GM23338 (cell line): ENCODE measurements around the gene AP2A1. TPM values are rescaled to one million over a fixed set of nuclear protein-coding genes. Genes with fewer than 3 reads are reported as not detected.

Experiments
- ATAC-seq: fragments of 200-7000 bp; cut with Tn5 transposase; 3 replicates; pipeline ENCODE4 v1.9.1; 2020
- DNase-seq: peaks from one replicate; pipeline ENCODE4 v3.0.0-alpha.2; 2015; ENCODE audit warnings: low spot score
- H2AFZ ChIP-seq: fragments of 200-600 bp; sonication (generic); 2 replicates; pipeline ENCODE4 v1.8.0; 2016; ENCODE audit warnings: antibody characterized with exemption, mild to moderate bottlenecking, moderate library complexity
- H3F3A ChIP-seq: fragments of 200-600 bp; sonication (generic); replicated peaks from 2 replicates; pipeline ENCODE4 v1.8.0; 2017; ENCODE audit warnings: antibody characterized with exemption, mixed run types, low read depth
- H3K27ac ChIP-seq: fragments of 200-600 bp; sonication (generic); 2 replicates; pipeline ENCODE4 v1.6.1; 2016; ENCODE audit warnings: low read depth
- H3K27me3 ChIP-seq: fragments of 200-600 bp; sonication (generic); 2 replicates; pipeline ENCODE4 v1.8.0; 2016; ENCODE audit warnings: mild to moderate bottlenecking, mixed run types, moderate library complexity; ENCODE audit not compliant: insufficient read depth
- H3K36me3 ChIP-seq: fragments of 200-600 bp; sonication (generic); 2 replicates; pipeline ENCODE4 v1.8.0; 2016; ENCODE audit warnings: mild to moderate bottlenecking; ENCODE audit not compliant: insufficient read depth
- H3K4me1 ChIP-seq: fragments of 200-600 bp; sonication (generic); 2 replicates; pipeline ENCODE4 v1.8.0; 2016; ENCODE audit warnings: mild to moderate bottlenecking, moderate library complexity; ENCODE audit not compliant: insufficient read depth
- H3K4me2 ChIP-seq: fragments of 200-600 bp; sonication (generic); 2 replicates; pipeline ENCODE4 v1.7.1; 2017; ENCODE audit warnings: mixed run types
- H3K4me3 ChIP-seq: fragments of 200-600 bp; sonication (generic); 2 replicates; pipeline ENCODE4 v1.6.1; 2016; ENCODE audit warnings: mixed run types
- H3K79me2 ChIP-seq: fragments of 200-600 bp; sonication (generic); replicated peaks from 2 replicates; pipeline ENCODE4 v1.8.0; 2017; ENCODE audit warnings: mild to moderate bottlenecking; ENCODE audit not compliant: insufficient read depth
- H3K9me2 ChIP-seq: fragments of 200-600 bp; sonication (generic); 2 replicates; pipeline ENCODE4 v1.8.0; 2017; ENCODE audit not compliant: insufficient read depth
- H4K20me1 ChIP-seq: fragments of 200-600 bp; sonication (generic); replicated peaks from 2 replicates; pipeline ENCODE4 v1.8.0; 2017; ENCODE audit warnings: mild to moderate bottlenecking; ENCODE audit not compliant: insufficient read depth
- H3K27ac Mint-ChIP-seq: 2 replicates; pipeline ENCODE4 v1.8.0; 2020; ENCODE audit warnings: inconsistent platforms, mild to moderate bottlenecking, moderate library complexity, mixed read lengths
- H3K27me3 Mint-ChIP-seq: 3 replicates; pipeline ENCODE4 v1.8.0; 2022; ENCODE audit warnings: low read depth, mild to moderate bottlenecking, moderate library complexity, mixed read lengths, inconsistent platforms; ENCODE audit not compliant: insufficient read depth, poor library complexity
- H3K36me3 Mint-ChIP-seq: 3 replicates; pipeline ENCODE4 v1.8.0; 2021; ENCODE audit warnings: low read depth, mild to moderate bottlenecking, inconsistent platforms, moderate library complexity, mixed read lengths
- H3K4me1 Mint-ChIP-seq: 3 replicates; pipeline ENCODE4 v1.8.0; 2020; ENCODE audit warnings: mild to moderate bottlenecking, inconsistent platforms, mixed read lengths
- H3K4me3 Mint-ChIP-seq: 3 replicates; pipeline ENCODE4 v1.8.0; 2021; ENCODE audit warnings: moderate library complexity, mild to moderate bottlenecking, inconsistent platforms, mixed read lengths
- H3K9me3 Mint-ChIP-seq: 3 replicates; pipeline ENCODE4 v1.8.0; 2020; ENCODE audit warnings: moderate library complexity, mild to moderate bottlenecking, inconsistent platforms, mixed read lengths
- CREB1 ChIP-seq: fragments of 250-450 bp; sonication (Bioruptor Pico); IDR thresholded peaks from 2 replicates; pipeline ENCODE4 v1.5.0; 2020; ENCODE audit warnings: low read depth, mild to moderate bottlenecking, moderate library complexity
- CTCF ChIP-seq, 2 experiments: fragments of 200-600 bp in 1 of 2; sonication (generic) in 1 of 2; conservative IDR thresholded peaks; 2 replicates each; pipeline versions ENCODE4 v1.5.1 to v1.6.1; 2016 to 2017; ENCODE audit warnings: antibody characterized with exemption in 2 of 2, low read depth in 2 of 2, mild to moderate bottlenecking in 2 of 2, moderate library complexity in 1 of 2
- ETS1 ChIP-seq: IDR thresholded peaks from 2 replicates; pipeline ENCODE4 v1.6.1; 2016; ENCODE audit warnings: antibody characterized with exemption
- EZH2 ChIP-seq: fragments of 200-600 bp; sonication (generic); IDR thresholded peaks from one replicate; pipeline ENCODE4 v1.8.0; 2017; ENCODE audit warnings: antibody characterized with exemption, mild to moderate bottlenecking, low read depth; ENCODE audit not compliant: unreplicated experiment
- EZH2phosphoT487 ChIP-seq: fragments of 200-600 bp; sonication (generic); IDR thresholded peaks from one replicate; pipeline ENCODE4 v1.8.1; 2018; ENCODE audit warnings: antibody characterized with exemption; ENCODE audit not compliant: unreplicated experiment
- JUNB ChIP-seq: IDR thresholded peaks from one replicate; pipeline ENCODE4 v1.6.1; 2016; ENCODE audit warnings: antibody characterized with exemption; ENCODE audit not compliant: unreplicated experiment
- NANOG ChIP-seq: IDR thresholded peaks from 2 replicates; pipeline ENCODE4 v1.6.1; 2016; ENCODE audit warnings: antibody characterized with exemption, borderline replicate concordance
- POLR2AphosphoS5 ChIP-seq: IDR thresholded peaks from 2 replicates; pipeline ENCODE4 v1.6.1; 2016; ENCODE audit warnings: antibody characterized with exemption, low read depth
- REST ChIP-seq: IDR thresholded peaks from one replicate; pipeline ENCODE4 v1.6.1; 2018; ENCODE audit warnings: antibody characterized with exemption; ENCODE audit not compliant: unreplicated experiment
- STAT1 ChIP-seq: IDR thresholded peaks from one replicate; pipeline ENCODE4 v1.6.1; 2016; ENCODE audit warnings: antibody characterized with exemption; ENCODE audit not compliant: unreplicated experiment
- ZNF114 ChIP-seq: fragments of 250-450 bp; sonication (Bioruptor Pico); IDR thresholded peaks from 2 replicates; pipeline ENCODE4 v1.5.0; 2020; ENCODE audit warnings: mild to moderate bottlenecking, moderate library complexity
- ZNF331 ChIP-seq: fragments of 250-450 bp; sonication (Bioruptor Pico); IDR thresholded peaks from 2 replicates; pipeline ENCODE4 v1.5.0; 2020; ENCODE audit warnings: low read depth, mild to moderate bottlenecking, moderate library complexity
- ZNF462 ChIP-seq: fragments of 250-450 bp; sonication (Bioruptor Pico); IDR thresholded peaks from 2 replicates; pipeline ENCODE4 v1.5.0; 2020; ENCODE audit warnings: mild to moderate bottlenecking, moderate library complexity
- polyA plus RNA-seq: library from polyadenylated mRNA; unstranded; fragments of >200 nt; fragmentation: Nextera tagmentation; extraction: Ambion mirVana; gene quantifications from 2 replicates; pipeline ENCODE4 v1.2.1, GENCODE V29; 2016
- total RNA-seq: library from RNA; depleted of rRNA; stranded (reverse); fragments of >200 nt; shearing (Covaris generic); gene quantifications from 2 replicates; pipeline ENCODE4 v1.2.3, GENCODE V29; 2014

Gene AP2A1
- total and polyA plus RNA-seq, 2 experiments from 2014 or later, result 34.1 to 129 TPM

- no peaks in the 10 kb centered on the region for H3K79me2 ChIP-seq
- TF ChIP-seq ETS1, result no peak
- TF ChIP-seq STAT1, result no peak
- no peak for TF ChIP-seq ZNF114 (CRISPR knock-in tag)
- no peak for TF ChIP-seq POLR2AphosphoS5
- TF ChIP-seq EZH2, result no peak
- TF ChIP-seq REST, result no peak
- no peak for TF ChIP-seq CREB1 (CRISPR knock-in tag)
- no peak for TF ChIP-seq NANOG
- TF ChIP-seq CTCF (conservative IDR thresholded peaks at IDR 0.05; ENCODE audit: low read depth in 2 of 2), result no peak
- no peak for TF ChIP-seq EZH2phosphoT487
- TF ChIP-seq ZNF462 (CRISPR knock-in tag), result no peak
- no peak for TF ChIP-seq JUNB
- no peak for TF ChIP-seq ZNF331 (CRISPR knock-in tag)
- DNase-seq, result no peak
- H3K4me3 ChIP-seq, result no peak overlapping the region
- Mint-ChIP-seq H3K36me3 (no peaks in the 10 kb centered on the region), H3K4me1 (peaks cover 8% of the 10 kb centered on the region; the same call in 2 of the 3 replicates), H3K27me3 (peaks cover 10% of the 10 kb centered on the region), H3K4me3 (no peak overlapping the region), H3K9me3 (peaks cover 14% of the 10 kb centered on the region), H3K27ac (no peak overlapping the region)
- H2AFZ ChIP-seq, result peak overlapping the region; percentile 69
- H4K20me1 ChIP-seq, result no peaks in the 10 kb centered on the region
- H3K4me1 ChIP-seq, result peaks cover 7% of the 10 kb centered on the region; the same call in 1 of the 2 replicates
- H3K4me2 ChIP-seq, result no peak overlapping the region
- no peaks in the 10 kb centered on the region for H3K27me3 ChIP-seq
- ATAC-seq, result peak; percentile 47
- no peak overlapping the region for H3K27ac ChIP-seq
- no peaks in the 10 kb centered on the region for H3F3A ChIP-seq
- H3K9me2 ChIP-seq, result no peaks in the 10 kb centered on the region
- H3K36me3 ChIP-seq, result no peaks in the 10 kb centered on the region
Measured at GRCh38 chr19:49758292-49758691, 8.5 kb upstream of the AP2A1 start.
